Measurements from ENCODE around the gene KPNA4.

Gene KPNA4

GRCh38 chr3:160475884-160476283 lies 89.5 kb downstream of the KPNA4 start:
- in situ Hi-C loops (cut with MboI; ENCODE audit: low sequenced_read_pairs, unreplicated experiment) = no loop called here
- TF ChIP-seq CTCF (IDR thresholded peaks at IDR 0.05; ENCODE audit: borderline replicate concordance, control extremely low read depth, extremely low read depth, insufficient read depth, missing control alignments) = no peak
- DNase-seq (ENCODE audit: low spot score) = no peak

GRCh38 chr3:160475153-160475552 lies 90.2 kb downstream of the KPNA4 start:
- in situ Hi-C loops (cut with MboI; ENCODE audit: low sequenced_read_pairs, unreplicated experiment) = no loop called here
- DNase-seq (ENCODE audit: low spot score) = no peak
- no peak for TF ChIP-seq CTCF (IDR thresholded peaks at IDR 0.05; ENCODE audit: borderline replicate concordance, control extremely low read depth, extremely low read depth, insufficient read depth, missing control alignments)

- in situ Hi-C loops (cut with MboI; ENCODE audit: low sequenced_read_pairs, unreplicated experiment) = no loop called here
- no peak for DNase-seq (ENCODE audit: low spot score)
- TF ChIP-seq CTCF (IDR thresholded peaks at IDR 0.05; ENCODE audit: borderline replicate concordance, control extremely low read depth, extremely low read depth, insufficient read depth, missing control alignments) = no peak
These were observed 90.9 kb downstream of the KPNA4 start for GRCh38 chr3:160474416-160474838.

GRCh38 chr3:160473978-160474377 lies 91.4 kb downstream of the KPNA4 start:
- no peak for DNase-seq (ENCODE audit: low spot score)

GRCh38 chr3:160473221-160473620 lies 92.2 kb downstream of the KPNA4 start:
- in situ Hi-C loops (cut with MboI; ENCODE audit: low sequenced_read_pairs, unreplicated experiment) = no loop called here
- TF ChIP-seq CTCF (IDR thresholded peaks at IDR 0.05; ENCODE audit: borderline replicate concordance, control extremely low read depth, extremely low read depth, insufficient read depth, missing control alignments) = no peak
- DNase-seq (ENCODE audit: low spot score) = no peak

More at GRCh38 chr3:160473978-160474377, 91.4 kb downstream of the KPNA4 start:
- no peak for TF ChIP-seq CTCF (IDR thresholded peaks at IDR 0.05; ENCODE audit: borderline replicate concordance, control extremely low read depth, extremely low read depth, insufficient read depth, missing control alignments)
- in situ Hi-C loops (cut with MboI; ENCODE audit: low sequenced_read_pairs, unreplicated experiment) = no loop called here

GRCh38 chr3:160472344-160472743 lies 93.0 kb downstream of the KPNA4 start:
- no peak for TF ChIP-seq CTCF (IDR thresholded peaks at IDR 0.05; ENCODE audit: borderline replicate concordance, control extremely low read depth, extremely low read depth, insufficient read depth, missing control alignments)
- no peak for DNase-seq (ENCODE audit: low spot score)
- in situ Hi-C loops (cut with MboI; ENCODE audit: low sequenced_read_pairs, unreplicated experiment) = no loop called here

- DNase-seq (ENCODE audit: low spot score) = no peak
- TF ChIP-seq CTCF (IDR thresholded peaks at IDR 0.05; ENCODE audit: borderline replicate concordance, control extremely low read depth, extremely low read depth, insufficient read depth, missing control alignments) = no peak
- in situ Hi-C loops (cut with MboI; ENCODE audit: low sequenced_read_pairs, unreplicated experiment) = no loop called here
These were observed 93.5 kb downstream of the KPNA4 start for GRCh38 chr3:160471892-160472291.

All from GM13976 (cell line).